Activated B cell treated with CpG ODN at 0.5 μM for 24 hours (primary cell): ENCODE data around the gene EEF1AKMT3. TPM values are rescaled to one million over a fixed set of nuclear protein-coding genes. Genes with fewer than 3 reads are reported as not detected.

Experiments used
- ATAC-seq: fragments of 200-7000 bp; cut with Tn5 transposase; one replicate; pipeline ENCODE4 v1.10.0; 2021; ENCODE audit warnings: low read depth, mild to moderate bottlenecking, moderate library complexity
- CTCF ChIA-PET: fragments of 350-600 bp; sonication (Branson Sonifier 250); formaldehyde crosslinking; loops from one replicate; lab custom pipeline; 2021; ENCODE audit warnings: antibody characterized with exemption; lab: Charles Lee
- POLR2A ChIA-PET: fragments of 350-600 bp; sonication (Branson Sonifier 250); formaldehyde crosslinking; loops from one replicate; lab custom pipeline; 2021; ENCODE audit warnings: antibody characterized with exemption; lab: Charles Lee
- DNase-seq: peaks from one replicate; pipeline ENCODE4 v3.0.0; 2022
- H3K27ac Mint-ChIP-seq: one replicate; pipeline ENCODE4 v1.8.0; 2020; ENCODE audit warnings: mixed read lengths
- H3K27me3 Mint-ChIP-seq: one replicate; pipeline ENCODE4 v1.8.0; 2021; ENCODE audit warnings: mixed read lengths
- H3K36me3 Mint-ChIP-seq: one replicate; pipeline ENCODE4 v1.8.0; 2021; ENCODE audit warnings: low read depth, mixed read lengths
- H3K4me1 Mint-ChIP-seq: one replicate; pipeline ENCODE4 v1.8.0; 2021; ENCODE audit warnings: mixed read lengths
- H3K4me3 Mint-ChIP-seq: one replicate; pipeline ENCODE4 v1.8.0; 2020; ENCODE audit warnings: mild to moderate bottlenecking, mixed read lengths
- H3K9me3 Mint-ChIP-seq: one replicate; pipeline ENCODE4 v1.8.0; 2020; ENCODE audit warnings: mixed read lengths
- intact Hi-C: fragments of 100-400 bp; cut with micrococcal nuclease; formaldehyde crosslinking; loops from one replicate; pipeline ENCODE4 v1.15.1; 2024
- total RNA-seq: library from RNA; stranded (reverse); gene quantifications from 2 replicates; pipeline ENCODE4 v1.2.3, GENCODE V29; 2022
- TF ChIP-seq, protein P1 (sequence below): fragments of 200-600 bp; IDR thresholded peaks from one replicate; pipeline ENCODE4 v1.8.0; 2022; ENCODE audit warnings: antibody characterized with exemption, mild to moderate bottlenecking

Gene EEF1AKMT3
- total RNA-seq, 1 donor from 2014 or later = 0.60 TPM

DNA sequence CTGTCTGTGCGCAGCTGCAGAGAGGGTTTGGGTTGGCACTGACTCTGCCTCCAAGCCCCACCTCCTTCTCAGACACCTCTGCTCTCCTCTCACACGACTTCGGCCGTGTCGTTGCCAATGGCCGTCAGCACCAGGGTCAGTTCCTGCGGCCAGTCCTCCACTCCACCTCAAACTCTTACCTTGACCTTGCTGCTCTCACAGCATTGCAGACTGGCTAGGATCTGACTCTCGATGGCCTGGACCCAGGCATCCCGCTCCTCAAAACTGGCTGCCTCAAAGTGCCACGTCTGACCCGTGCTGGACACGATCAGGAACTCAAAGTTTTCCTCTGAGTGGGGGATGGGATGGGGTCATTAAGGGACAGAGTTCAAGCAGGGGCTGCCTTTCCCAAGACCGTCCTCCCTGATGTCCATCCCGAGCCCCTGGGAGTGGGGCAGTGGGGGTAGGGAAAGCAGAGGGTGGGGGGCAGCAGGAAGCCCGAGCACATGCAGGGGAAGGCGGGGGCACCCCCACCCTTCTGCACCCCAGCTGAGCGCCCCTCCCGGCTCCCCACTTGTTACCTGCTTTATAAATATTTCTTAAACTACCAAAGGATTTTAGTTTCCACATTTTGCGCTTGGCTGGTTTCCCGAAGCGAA lies 44.5 kb upstream of the EEF1AKMT3 start:
- intact Hi-C loops = no loop called here
- DNase-seq (no peak), ATAC-seq (no peak)
- Mint-ChIP-seq H3K36me3 (peaks cover 58% of the 10 kb centered on the region), H3K4me3 (no peak overlapping the region), H3K4me1 (peaks cover 12% of the 10 kb centered on the region), H3K27ac (no peak overlapping the region), H3K9me3 (no peaks in the 10 kb centered on the region), H3K27me3 (no peaks in the 10 kb centered on the region)
- POLR2A ChIA-PET = no interaction called here
- CTCF ChIA-PET = no interaction called here
- TF ChIP-seq, protein P1, sequence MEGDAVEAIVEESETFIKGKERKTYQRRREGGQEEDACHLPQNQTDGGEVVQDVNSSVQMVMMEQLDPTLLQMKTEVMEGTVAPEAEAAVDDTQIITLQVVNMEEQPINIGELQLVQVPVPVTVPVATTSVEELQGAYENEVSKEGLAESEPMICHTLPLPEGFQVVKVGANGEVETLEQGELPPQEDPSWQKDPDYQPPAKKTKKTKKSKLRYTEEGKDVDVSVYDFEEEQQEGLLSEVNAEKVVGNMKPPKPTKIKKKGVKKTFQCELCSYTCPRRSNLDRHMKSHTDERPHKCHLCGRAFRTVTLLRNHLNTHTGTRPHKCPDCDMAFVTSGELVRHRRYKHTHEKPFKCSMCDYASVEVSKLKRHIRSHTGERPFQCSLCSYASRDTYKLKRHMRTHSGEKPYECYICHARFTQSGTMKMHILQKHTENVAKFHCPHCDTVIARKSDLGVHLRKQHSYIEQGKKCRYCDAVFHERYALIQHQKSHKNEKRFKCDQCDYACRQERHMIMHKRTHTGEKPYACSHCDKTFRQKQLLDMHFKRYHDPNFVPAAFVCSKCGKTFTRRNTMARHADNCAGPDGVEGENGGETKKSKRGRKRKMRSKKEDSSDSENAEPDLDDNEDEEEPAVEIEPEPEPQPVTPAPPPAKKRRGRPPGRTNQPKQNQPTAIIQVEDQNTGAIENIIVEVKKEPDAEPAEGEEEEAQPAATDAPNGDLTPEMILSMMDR = no peak

DNA sequence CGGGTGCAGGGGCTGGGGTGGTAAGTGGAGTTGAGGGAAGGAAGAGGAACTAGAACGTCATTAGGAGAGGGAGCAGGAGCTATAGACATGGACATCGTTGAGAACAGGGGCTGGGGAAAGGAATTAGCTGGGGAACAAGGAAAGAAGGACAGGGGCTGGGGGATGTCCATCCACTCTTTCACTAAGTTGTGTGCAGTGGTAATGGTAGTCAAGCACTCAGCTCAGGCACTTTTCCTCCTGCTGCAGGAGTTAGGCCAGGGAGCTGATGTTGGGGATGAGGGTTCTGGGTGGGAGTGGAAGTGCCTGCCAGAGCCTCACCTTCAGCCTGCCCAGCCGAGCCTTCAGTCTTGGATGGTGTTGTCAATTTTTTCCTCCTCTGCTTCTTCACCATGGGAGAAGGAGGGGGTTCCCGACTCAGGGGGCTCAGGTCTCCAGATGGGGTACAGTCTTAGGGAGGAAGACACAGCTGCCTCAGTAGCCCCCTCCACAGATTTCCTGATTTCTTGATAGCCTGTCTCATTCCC lies 43.0 kb upstream of the EEF1AKMT3 start:
- ChIA-PET POLR2A (interaction anchor here (0.7 kb wide), 1 partner anchor 28 kb away, joined by 8 read pairs; no protein-coding TSS in a partner anchor), CTCF (no interaction called here)
- DNase-seq (no peak), ATAC-seq (no peak)
- Mint-ChIP-seq H3K27me3 (no peaks in the 10 kb centered on the region), H3K4me1 (peaks cover 12% of the 10 kb centered on the region), H3K36me3 (peaks cover 72% of the 10 kb centered on the region), H3K4me3 (no peak overlapping the region), H3K27ac (no peak overlapping the region), H3K9me3 (no peaks in the 10 kb centered on the region)
- TF ChIP-seq, protein P1 = no peak
- intact Hi-C loops = loop anchor here (1.0 kb wide), 1 partner anchor 22 kb away; no protein-coding TSS in a partner anchor

DNA sequence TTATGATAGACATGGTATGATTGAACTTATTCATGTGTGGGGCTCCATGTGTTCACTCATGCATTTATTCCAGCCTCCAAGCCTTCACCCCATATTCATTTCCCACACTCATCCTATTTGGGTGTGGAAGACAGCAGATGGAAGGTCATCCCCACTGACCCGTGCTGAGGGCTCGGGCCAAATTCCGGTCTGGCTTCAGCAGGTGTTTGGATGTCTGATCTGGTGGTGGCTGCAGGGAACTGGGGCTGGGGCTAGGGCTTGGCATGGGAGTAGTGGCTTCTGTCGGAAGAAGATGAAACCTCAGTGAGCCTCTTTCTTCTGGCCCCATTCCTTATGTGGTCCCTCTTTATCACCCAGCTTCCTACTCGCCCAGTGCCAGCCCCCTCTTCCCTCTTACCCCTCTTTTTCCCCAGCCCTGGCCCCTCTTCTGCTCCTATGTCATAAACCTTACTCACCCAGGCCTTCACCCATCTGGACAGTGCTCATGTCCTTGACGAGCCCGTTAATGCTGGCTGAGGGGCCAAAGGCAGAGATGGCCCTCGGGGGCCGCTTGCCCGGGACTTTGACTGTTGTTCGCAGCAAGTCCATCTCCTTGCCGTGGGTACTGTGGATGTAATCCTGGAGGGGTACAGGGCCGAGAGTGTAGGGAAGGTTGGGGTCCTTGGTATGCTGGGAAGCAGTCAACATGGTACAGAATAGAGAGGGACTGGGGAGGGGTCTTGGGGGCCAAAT lies 41.9 kb upstream of the EEF1AKMT3 start:
- Mint-ChIP-seq H3K4me3 (no peak overlapping the region), H3K9me3 (no peaks in the 10 kb centered on the region), H3K36me3 (peaks cover 80% of the 10 kb centered on the region), H3K4me1 (peaks cover 3% of the 10 kb centered on the region), H3K27me3 (no peaks in the 10 kb centered on the region), H3K27ac (no peak overlapping the region)
- intact Hi-C loops = no loop called here
- POLR2A ChIA-PET = no interaction called here
- CTCF ChIA-PET = no interaction called here
- TF ChIP-seq, protein P1 = no peak
- ATAC-seq = no peak
- DNase-seq = no peak

DNA sequence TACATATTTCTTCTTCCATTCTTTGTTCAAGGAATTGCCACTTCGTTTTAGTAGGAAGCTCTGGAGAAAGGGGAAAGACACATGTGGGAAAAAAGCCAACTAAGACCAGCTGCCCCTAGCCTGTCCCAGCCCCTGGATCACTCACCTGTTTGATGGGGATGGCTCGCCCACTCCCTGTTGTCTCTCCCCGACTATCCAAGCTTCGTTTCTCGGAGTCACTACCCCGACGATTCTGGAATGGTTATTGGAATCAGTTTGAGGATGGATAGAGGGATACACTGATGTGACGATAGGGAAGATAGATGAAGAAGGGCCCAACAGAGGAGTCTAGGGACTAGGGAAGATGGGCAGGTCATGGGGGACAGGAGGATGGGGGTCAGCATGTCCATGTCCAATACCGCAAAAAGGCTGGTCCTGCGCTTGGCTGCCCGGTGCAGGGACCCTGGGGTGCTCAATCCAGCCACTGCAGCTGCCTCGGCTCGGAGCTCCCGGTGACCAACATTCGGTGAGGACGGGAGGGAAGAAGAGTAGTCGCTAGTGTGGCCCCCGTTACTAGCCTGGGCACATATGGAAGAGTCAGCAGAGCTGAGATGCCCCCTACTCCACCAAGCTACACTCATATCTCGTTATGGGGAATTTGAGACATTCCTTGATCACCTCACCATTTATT lies 40.9 kb upstream of the EEF1AKMT3 start:
- Mint-ChIP-seq H3K4me3 (no peak overlapping the region), H3K27me3 (no peaks in the 10 kb centered on the region), H3K9me3 (no peaks in the 10 kb centered on the region), H3K27ac (no peak overlapping the region), H3K4me1 (peaks cover under 1% of the 10 kb centered on the region), H3K36me3 (peaks cover 79% of the 10 kb centered on the region)
- intact Hi-C loops = no loop called here
- ATAC-seq (no peak), DNase-seq (no peak)
- ChIA-PET POLR2A (no interaction called here), CTCF (no interaction called here)
- TF ChIP-seq, protein P1 = no peak

DNA sequence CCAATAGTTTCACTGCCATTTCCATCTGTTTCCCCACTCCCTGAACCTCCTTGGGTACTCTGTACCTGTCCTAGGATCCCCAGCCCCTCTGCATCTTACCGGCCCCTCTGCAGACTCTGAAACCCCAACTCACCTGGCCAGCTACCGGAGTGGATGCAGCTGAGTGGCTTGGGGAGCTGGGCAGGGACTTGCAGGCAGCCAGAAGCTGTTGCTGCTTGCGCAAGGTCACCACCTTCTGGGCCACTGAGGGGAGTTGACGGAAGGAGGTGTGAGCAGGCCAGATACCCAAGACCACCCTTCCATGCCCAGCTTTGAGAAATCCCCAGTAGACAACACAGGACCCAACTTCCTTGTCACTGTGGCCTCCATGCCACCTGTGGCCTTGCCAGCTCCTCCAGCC lies 40.1 kb upstream of the EEF1AKMT3 start:
- no peak for DNase-seq
- Mint-ChIP-seq H3K27me3 (no peaks in the 10 kb centered on the region), H3K4me1 (peaks cover 3% of the 10 kb centered on the region), H3K27ac (no peak overlapping the region), H3K9me3 (no peaks in the 10 kb centered on the region), H3K4me3 (no peak overlapping the region), H3K36me3 (peaks cover 78% of the 10 kb centered on the region)
- POLR2A ChIA-PET = interaction anchor here (1.0 kb wide), 1 partner anchor 9 kb away, joined by 6 read pairs; no protein-coding TSS in a partner anchor
- ATAC-seq = no peak
- intact Hi-C loops = no loop called here
- TF ChIP-seq, protein P1 = no peak
- CTCF ChIA-PET = no interaction called here
